Urinary bladder (tissue), 4 donors: ENCODE measurements around the gene GLCE. TPM values are rescaled to one million over a fixed set of nuclear protein-coding genes. Genes with fewer than 3 reads are reported as not detected.
A peak's percentile ranks its signal among the peaks of the same experiment; 100 is the strongest.
"Not testable (repeated sequence)": the region's sequence is repeated elsewhere in the genome, so short reads cannot be mapped to it uniquely, and the experiment has no call there.

Source experiments
- DNase-seq: peaks from one replicate; pipeline ENCODE4 v3.0.0-alpha.2; 2015; ENCODE audit errors: extremely low spot score
- H3K27ac ChIP-seq: one replicate; pipeline ENCODE4 v1.5.1; 2013; ENCODE audit warnings: low read depth, mild to moderate bottlenecking, moderate library complexity
- H3K36me3 ChIP-seq: one replicate; pipeline ENCODE4 v1.6.1; 2013; ENCODE audit warnings: mild to moderate bottlenecking, moderate library complexity; ENCODE audit not compliant: insufficient read depth
- H3K4me1 ChIP-seq: one replicate; pipeline ENCODE4 v1.6.1; 2013; ENCODE audit warnings: mild to moderate bottlenecking, moderate library complexity; ENCODE audit not compliant: insufficient read depth
- H3K4me3 ChIP-seq: one replicate; pipeline ENCODE4 v1.5.1; 2013; ENCODE audit warnings: low read depth, low read length
- WGBS: extraction: QIAGEN DNeasy Blood & Tissue Kit; methylation state at CpG from one replicate; pipeline ENCODE4 v1.1.7; 2013; 5-methylcytosine and 5-hydroxymethylcytosine counted together
- polyA plus RNA-seq: library from polyadenylated mRNA; stranded (reverse); fragments of 200-250 nt; gene quantifications from one replicate; pipeline ENCODE4 v1.2.3, GENCODE V29; 2013
- total RNA-seq: library from RNA; depleted of rRNA; stranded (reverse); fragments of >200 nt; gene quantifications from one replicate; pipeline ENCODE4 v1.2.3, GENCODE V29; 2014
- donor health status: healthy with polysubstance abuse.
- donor health status: healthy.

Gene GLCE
- total and polyA plus RNA-seq, 2 donors, result 9.6 to 44.4 TPM

DNA sequence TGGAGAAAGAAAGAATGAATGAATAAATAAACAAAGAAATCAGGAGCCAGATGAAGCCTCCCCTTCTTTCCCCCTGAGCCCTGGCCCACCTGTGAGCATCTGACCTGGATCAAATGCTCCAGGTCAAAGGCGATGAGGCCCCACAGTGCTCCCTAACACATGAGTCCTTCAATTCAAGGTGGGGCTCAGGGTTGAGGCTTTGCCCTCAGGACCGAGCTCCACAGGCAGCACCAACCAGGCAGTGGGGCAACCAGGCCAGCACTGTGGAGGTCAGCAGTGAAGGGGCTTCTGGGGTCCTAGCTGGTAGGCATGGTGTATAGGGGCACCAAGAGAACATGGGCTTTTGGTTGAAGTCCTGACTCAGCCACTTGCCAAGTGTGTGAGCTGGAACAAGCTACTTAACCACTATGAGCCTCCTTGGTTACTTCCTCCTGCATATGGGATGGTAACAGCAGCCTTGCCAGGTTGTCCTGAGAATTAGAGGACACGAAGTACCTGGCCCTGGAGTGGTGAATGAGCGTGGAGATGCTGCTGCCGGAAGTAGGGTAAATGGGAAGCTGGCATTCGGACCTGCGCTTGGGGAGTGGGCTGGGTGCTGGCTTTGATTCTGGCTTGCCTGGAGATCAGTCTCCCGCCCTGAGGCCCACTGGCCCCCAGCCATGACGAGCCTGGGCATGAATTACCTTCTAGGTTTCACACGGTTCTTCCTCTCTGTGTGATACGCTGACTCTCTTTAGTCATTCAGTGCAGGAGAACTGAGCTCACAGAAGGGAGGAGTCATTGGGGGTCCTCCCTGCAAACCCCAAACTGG is 128.3 kb downstream of the GLCE start:
- Histone ChIP-seq H3K4me1 (peaks cover 3% of the 10 kb centered on the region), H3K4me3 (no peak overlapping the region), H3K27ac (no peak overlapping the region), H3K36me3 (no peaks in the 10 kb centered on the region)
- WGBS, result 90% methylated on average over 11 of the region's 11 CpGs
- no peak for DNase-seq

DNA sequence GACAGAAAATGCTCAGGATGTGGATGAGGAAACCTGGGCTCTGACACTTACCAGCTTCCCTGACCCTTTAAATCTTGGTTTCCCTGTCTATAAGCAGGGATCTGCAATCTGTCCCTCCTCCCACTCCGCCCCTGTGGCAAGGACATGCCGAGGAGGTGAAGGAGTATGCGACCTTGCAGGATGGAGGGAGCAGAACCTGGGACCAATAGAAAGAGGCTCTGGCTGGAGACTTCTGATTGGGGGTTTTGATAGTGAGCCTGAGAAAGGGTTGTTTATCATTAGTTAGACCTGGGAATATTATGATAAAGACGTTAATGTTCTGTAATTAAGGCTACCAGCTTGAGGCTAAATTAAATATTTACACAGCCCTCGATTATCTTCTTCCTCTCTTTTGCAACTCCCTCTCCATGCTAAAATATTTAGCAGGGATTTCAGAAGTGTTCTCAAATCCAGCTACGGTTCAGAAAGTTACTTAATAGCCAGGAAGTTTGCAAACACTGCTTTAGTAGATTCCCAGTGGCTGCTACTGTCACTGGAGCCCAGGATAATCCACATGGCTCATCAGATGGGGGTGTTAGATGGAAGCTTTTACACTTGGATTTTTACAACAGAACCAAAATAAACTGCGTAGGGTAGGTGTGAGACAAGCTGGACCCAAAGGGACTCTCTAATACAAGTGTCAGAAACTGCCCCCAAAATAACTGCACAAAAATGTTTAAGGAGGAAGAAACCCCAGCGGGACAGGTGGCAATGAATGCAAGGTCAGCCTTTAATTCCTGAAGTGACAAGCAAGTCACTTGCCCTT is 129.1 kb downstream of the GLCE start:
- 46% methylated on average over 8 of the region's 8 CpGs for WGBS
- no peaks in the 10 kb centered on the region for H3K36me3 ChIP-seq
- H3K4me1 ChIP-seq, result peaks cover 3% of the 10 kb centered on the region
- no peak overlapping the region for H3K27ac ChIP-seq
- DNase-seq, result no peak
- no peak overlapping the region for H3K4me3 ChIP-seq

DNA sequence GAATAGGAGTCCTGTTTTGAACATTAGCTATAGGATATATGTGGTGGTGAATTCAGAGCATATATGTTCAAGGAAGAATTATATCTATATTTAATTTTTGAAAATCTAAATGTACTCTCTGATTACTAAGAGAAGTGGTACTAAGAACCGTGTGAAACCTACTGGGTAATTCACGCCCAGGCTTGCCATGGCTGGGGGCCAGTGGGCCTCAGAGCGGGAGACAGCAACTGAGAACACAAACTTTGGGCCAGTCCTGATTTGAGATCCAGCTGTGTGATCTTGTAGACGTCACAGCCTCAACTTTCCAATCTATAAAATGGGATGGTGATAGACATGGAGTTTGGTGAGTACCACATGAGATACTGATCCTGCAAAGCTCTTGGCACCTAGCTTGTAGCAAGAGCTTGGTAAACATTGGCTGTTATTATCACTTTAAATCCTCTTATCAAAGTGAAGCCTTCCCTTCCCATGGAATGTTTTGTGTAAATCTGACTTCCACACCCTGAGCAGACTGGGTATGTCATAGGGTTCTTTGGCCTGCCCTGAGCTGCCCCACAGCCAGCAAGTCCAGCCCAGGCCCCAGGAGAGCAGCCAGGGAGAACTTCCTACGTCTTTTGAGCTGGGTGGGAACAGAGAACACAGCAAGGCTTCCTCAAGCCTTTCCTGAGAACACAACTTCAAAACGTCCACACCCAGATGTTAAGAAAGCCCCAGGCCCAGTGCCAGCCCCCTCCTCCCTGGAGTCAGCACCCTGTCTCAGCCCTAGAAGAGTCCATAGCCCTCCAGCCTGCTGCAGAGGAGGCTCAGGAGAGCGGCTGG is 130.1 kb downstream of the GLCE start:
- 64% methylated on average over 7 of the region's 7 CpGs for WGBS
- no peak overlapping the region for H3K27ac ChIP-seq
- no peaks in the 10 kb centered on the region for H3K36me3 ChIP-seq
- H3K4me3 ChIP-seq, result no peak overlapping the region
- DNase-seq, result no peak
- H3K4me1 ChIP-seq, result peaks cover 3% of the 10 kb centered on the region

DNA sequence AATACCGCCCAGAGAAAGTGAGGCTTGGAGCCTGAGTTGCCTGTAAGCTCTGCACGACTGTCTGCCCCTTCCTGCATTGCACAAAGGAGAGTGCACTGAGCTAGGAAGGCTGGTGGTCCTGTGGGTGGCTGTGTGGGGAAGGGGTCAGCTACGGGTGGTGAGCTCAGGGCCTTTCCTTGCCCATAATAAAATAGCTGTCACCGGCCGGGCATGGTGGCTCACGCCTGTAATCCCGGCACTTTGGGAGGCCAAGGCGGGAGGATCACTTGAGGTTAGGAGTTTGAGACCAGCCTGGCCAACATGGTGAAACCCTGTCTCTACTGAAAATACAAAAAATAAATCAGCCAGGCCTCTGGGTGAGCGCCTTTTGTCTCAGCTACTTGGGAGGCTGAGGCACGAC is 131.2 kb downstream of the GLCE start:
- not testable (repeated sequence) for H3K4me1 ChIP-seq, H3K27ac ChIP-seq, H3K36me3 ChIP-seq, H3K4me3 ChIP-seq, DNase-seq
- WGBS, result 92% methylated on average over 10 of the region's 10 CpGs

DNA sequence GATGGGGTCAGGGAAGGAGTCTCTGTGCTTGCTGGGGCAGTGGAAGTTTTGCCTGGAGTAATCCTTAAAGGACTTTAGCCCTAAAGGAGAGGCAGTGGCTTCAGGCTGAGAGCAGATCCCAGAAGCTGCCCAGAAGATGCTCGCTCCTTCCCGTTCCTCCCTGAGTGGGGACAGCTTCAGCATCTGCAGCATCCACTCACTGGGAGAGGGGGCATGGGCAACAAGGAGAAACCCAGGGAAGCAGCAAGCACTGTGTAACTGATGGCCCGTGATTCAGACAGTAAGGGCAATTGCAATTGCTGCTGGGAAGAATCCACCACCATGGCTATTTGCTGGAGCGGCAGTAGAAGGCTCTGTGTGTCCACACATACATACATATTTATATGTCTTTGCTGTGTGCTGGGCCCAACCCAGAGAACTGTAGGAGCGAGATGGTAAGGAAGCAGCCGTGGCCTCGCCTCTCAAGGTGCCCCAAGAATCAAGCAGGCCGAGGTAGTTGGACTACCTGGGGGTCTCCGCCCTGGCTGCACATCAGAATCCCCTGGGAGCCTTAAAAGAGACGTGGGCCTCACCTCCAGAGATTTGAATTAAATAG is 132.5 kb downstream of the GLCE start:
- Histone ChIP-seq H3K4me1 (peaks cover 3% of the 10 kb centered on the region), H3K4me3 (no peak overlapping the region), H3K27ac (no peak overlapping the region), H3K36me3 (no peaks in the 10 kb centered on the region)
- DNase-seq, result no peak
- WGBS, result 94% methylated on average over 10 of the region's 10 CpGs

DNA sequence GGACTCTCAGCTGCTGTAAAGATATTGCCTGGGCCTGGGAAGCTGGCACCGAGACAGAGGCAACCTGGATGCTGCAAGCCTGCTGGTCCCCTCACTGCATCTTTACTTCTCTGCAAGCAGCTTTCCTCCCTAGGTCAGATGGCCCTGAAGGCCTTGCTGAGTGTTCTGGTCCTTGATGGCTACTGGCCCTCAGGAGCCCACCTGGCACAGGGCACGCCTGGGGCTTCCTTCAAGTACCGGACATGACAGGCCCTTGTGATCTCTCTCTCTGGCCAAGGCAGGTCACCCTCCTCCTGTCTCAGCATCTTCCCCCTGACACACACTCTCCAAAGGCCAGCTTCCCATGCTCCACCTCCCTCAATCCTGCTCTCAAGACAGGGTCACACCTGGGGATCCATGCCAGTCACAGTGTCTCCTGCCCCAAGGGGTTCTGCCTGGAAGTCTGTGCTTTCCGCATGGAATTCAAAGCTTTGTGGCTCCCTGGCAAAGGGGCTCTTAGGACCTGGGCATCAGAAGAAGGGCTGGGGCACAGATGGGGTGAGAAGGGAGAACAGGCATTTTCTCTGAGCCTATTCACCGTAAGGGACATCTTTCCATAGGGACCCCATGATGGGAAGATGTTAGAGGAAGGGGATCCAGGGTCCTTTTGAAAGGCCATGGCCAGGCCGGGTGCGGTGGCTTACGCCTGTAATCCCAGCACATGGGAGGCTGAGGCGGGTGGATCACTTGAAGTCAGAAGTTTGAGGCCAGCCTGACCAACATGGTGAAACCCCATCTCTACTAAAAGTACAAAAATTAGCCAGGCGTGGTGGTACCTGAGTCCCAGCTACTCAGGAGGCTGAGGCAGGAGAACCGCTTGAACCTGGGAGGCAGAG is 133.5 kb downstream of the GLCE start:
- no peak overlapping the region for H3K27ac ChIP-seq
- H3K4me1 ChIP-seq, result peaks cover 3% of the 10 kb centered on the region
- 97% methylated on average over 11 of the region's 11 CpGs for WGBS
- H3K36me3 ChIP-seq, result no peaks in the 10 kb centered on the region
- H3K4me3 ChIP-seq, result no peak overlapping the region
- no peak for DNase-seq

DNA sequence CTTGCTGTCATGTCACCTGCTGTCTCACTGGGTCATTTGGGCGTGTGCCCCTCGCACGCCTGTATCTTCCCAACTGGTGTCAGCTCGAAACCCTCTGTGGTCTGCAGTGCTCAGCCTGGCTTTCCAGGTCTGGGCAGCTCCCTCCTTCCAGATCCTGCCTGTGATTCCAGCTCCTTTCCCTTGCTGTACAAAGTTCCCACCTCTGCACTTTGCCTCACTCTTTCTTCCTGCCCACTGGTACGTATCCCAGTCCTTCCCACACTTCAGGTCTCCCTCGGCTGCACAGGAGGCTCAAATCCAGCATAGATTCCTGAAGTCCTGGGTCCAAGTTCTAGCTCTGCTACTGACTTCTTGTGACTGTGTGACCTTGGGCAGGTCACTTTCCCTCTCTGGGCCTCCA is 136.2 kb downstream of the GLCE start:
- WGBS, result 89% methylated on average over 6 of the region's 6 CpGs
- Histone ChIP-seq H3K36me3 (no peaks in the 10 kb centered on the region), H3K4me1 (no peaks in the 10 kb centered on the region), H3K4me3 (no peak overlapping the region), H3K27ac (no peak overlapping the region)
- no peak for DNase-seq

DNA sequence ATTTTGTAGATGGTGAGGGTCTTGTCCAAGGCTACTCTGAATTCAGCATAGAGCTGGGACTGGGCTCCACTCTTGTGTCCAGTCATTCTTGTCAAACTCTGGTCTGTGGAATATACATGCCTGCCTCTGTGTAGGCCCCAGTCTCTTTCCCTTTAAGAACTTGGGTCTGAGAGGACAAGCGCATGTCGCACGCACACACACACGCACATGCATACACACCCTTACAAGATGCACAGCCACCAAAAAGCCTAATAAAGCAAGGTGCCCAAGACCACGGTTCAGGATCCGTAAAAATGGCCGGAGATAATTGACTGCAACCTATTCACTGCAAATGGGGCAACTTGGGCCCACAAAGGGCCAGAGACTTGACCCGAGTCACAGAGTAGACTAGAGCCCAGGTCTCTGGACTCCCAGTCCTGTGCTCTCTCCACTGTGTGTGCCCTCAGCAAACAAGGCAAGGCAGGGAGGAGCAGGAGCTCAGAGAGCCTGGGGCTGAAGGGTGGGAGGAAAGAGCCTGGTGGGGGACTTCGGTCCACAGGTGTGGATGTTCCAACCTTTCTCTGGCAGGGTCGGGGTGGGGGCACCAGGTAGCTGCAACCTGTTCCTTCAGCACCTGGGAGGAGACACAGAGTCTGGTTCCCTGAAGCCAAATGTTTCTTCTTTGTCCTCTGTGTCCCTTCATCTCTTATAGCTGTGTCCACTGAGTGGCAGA is 137.4 kb downstream of the GLCE start:
- H3K36me3 ChIP-seq, result no peaks in the 10 kb centered on the region
- WGBS, result 94% methylated on average over 10 of the region's 10 CpGs
- no peak overlapping the region for H3K27ac ChIP-seq
- no peaks in the 10 kb centered on the region for H3K4me1 ChIP-seq
- H3K4me3 ChIP-seq, result no peak overlapping the region
- no peak for DNase-seq

DNA sequence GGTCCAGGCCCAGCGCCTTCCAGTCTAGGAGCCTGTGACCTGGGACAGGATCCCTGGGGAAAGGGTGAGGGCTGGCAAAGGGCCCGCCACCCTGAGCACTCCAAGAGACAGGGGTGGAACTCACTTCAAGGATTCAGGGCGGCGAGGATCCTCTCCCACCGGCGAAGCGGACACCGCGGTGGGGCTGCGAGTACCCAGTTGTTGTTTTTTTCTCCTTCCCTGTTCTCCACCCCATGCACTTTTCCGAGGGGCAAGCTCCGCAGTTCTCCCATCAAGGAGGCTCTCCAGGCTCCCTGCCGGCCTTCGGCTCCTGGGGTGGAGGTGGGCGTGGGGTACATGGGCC is 137.9 kb downstream of the GLCE start:
- DNase-seq, result no peak
- H3K27ac ChIP-seq, result no peak overlapping the region
- H3K36me3 ChIP-seq, result no peaks in the 10 kb centered on the region
- H3K4me1 ChIP-seq, result no peaks in the 10 kb centered on the region
- 59% methylated on average over 15 of the region's 15 CpGs for WGBS
- H3K4me3 ChIP-seq, result no peak overlapping the region

DNA sequence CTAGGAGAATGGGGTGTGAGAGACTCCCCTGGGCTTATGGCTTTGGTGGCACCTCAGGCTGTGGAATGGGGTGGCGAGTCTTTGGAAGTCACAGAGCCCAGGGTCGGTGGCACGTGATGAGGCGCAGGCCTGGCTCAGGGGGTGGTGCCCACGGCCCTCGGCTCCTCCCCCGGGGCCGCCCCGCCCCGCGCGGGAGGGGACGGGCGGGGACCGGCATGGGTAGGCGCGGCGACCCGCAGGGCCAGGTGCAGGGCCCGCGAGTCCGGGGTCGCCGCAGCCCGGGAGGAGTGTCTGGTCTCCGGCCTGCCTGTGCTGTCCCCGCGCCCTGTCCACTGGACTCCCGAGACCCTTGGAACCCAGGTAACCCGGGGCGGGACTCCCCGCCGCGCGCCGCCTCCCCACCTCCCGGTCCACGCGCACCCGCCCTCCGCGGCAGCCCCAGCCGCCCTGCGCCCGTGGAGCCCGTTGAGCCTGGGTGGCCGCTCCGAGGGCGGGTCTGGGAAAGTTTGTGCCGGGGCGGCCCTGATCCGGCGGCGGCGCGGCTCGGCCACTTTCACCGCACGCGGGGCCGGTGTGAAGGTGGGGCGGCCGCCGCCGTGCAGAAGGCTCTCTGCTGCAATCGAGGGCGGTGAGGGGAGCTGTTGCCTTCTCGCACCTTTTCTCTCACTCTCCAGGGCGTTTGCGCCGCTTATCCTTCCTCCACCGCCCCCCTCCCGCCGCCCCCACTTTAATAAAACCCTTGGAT is 138.4 kb downstream of the GLCE start, which contains the start of gene PAQR5:
TSS of gene PAQR5 (plus strand) at position 216 of the 745 bp plus-strand sequence. CDS start 61,169 bp downstream, outside the sequence.
- no peaks in the 10 kb centered on the region for H3K4me1 ChIP-seq
- DNase-seq, result no peak
- WGBS, result 1% methylated on average over 74 of the region's 74 CpGs

DNA sequence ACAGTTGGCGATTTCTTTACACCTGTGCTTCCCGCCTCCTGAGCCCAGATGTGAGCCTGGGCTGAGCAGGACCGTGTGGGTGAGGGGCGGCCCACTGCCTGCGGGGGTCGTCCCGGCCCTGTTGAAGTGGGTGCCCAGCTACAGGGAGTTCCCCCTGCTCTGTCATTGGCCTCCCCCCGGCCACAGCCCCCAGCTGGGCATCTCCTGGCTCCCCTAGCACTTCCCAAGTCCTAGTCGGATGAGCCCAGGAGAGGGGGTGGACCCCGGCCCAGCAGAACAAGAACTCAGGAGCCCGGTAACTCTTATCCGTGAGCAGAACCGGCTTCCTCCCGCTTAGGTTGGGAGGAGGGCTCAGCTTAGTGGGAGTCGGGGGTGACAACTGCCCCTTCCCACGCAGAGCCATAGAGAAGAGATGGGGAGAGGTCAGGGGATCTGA is 139.0 kb downstream of the GLCE start:
- Histone ChIP-seq H3K4me1 (no peaks in the 10 kb centered on the region), H3K27ac (no peak overlapping the region), H3K4me3 (peak overlapping the region; percentile 58), H3K36me3 (no peaks in the 10 kb centered on the region)
- 30% methylated on average over 16 of the region's 16 CpGs for WGBS
- DNase-seq, result no peak

More for the DNA sequence above, 138.4 kb downstream of the GLCE start, which contains the start of gene PAQR5:
- H3K36me3 ChIP-seq, result no peaks in the 10 kb centered on the region
- H3K27ac ChIP-seq, result no peak within 1 kb of the TSS
- peak within 1 kb of the TSS; percentile 58 for H3K4me3 ChIP-seq
